ENCODE measurements around the gene FBLN1.

DNA sequence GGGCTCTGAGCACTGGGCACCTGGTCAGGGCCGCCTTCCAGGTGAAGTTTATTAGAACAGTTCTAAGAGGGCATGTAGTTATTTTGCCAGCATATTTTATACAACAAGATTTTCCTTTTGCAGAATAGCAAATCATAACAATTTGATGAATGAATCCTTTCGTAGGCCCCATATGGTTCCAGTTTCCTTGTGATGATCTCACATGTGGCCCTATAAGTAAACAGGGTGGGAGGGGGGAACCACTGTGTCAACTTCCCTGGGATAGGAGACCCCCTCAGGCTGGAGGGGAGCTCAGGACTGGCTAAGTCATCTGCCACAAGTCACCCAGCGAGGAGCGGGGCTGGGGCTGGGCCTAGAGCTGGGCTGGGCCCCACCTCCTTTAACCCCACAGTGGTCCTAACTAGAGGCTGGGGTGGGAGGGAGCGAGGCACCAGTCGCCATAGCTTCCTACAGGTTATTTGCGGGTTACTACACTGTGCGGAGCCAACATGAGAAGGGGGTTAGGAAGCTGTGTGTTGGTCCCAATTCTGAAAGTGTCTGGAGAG, 4.2 kb downstream of the FBLN1 start:
- TF ChIP-seq CTCF (IDR thresholded peaks at IDR 0.05; ENCODE audit: low read depth, low read length) (no peak), MAX (IDR thresholded peaks at IDR 0.05; ENCODE audit: low read depth, low read length) (no peak)
